CD8-positive, alpha-beta memory T cell (primary cell): ENCODE data around the gene IL5. TPM values are rescaled to one million over a fixed set of nuclear protein-coding genes. Genes with fewer than 3 reads are reported as not detected.

ENCODE experiments used
- CTCF ChIA-PET: fragments of 350-600 bp; sonication (Branson Sonifier 250); formaldehyde crosslinking; loops from one replicate; lab custom pipeline; 2021; ENCODE audit warnings: antibody characterized with exemption; lab: Charles Lee
- POLR2A ChIA-PET: fragments of 350-600 bp; sonication (Branson Sonifier 250); formaldehyde crosslinking; loops from one replicate; lab custom pipeline; 2021; ENCODE audit warnings: antibody characterized with exemption; lab: Charles Lee
- DNase-seq, 5 donors: peaks; one replicate each; pipeline versions ENCODE4 v3.0.0 to v3.0.0-alpha.2; 2020 to 2022; ENCODE audit warnings: mixed read lengths in 1 of 5
- H3K27ac ChIP-seq: one replicate; pipeline ENCODE4 v1.7.0; 2013; ENCODE audit warnings: low read depth, mild to moderate bottlenecking, low read length, moderate library complexity
- H3K27me3 ChIP-seq: 2 replicates; pipeline ENCODE4 v1.7.0; 2013; ENCODE audit warnings: low read length, mild to moderate bottlenecking; ENCODE audit not compliant: insufficient read depth, poor library complexity, severe bottlenecking
- H3K36me3 ChIP-seq: 2 replicates; pipeline ENCODE4 v1.7.0; 2013; ENCODE audit warnings: mild to moderate bottlenecking, low read length, moderate library complexity; ENCODE audit not compliant: insufficient read depth
- H3K4me1 ChIP-seq: 2 replicates; pipeline ENCODE4 v1.7.0; 2013; ENCODE audit warnings: mild to moderate bottlenecking, low read length, moderate library complexity; ENCODE audit not compliant: insufficient read depth
- H3K4me3 ChIP-seq: 2 replicates; pipeline ENCODE4 v1.7.0; 2013; ENCODE audit warnings: mild to moderate bottlenecking, low read length
- H3K9me3 ChIP-seq: 2 replicates; pipeline ENCODE4 v1.7.0; 2013; ENCODE audit warnings: mild to moderate bottlenecking, low read length
- H3K27ac Mint-ChIP-seq, 8 donors: one replicate each; pipeline ENCODE4 v1.8.0; 2020 to 2021; ENCODE audit warnings: mixed read lengths in 8 of 8, mild to moderate bottlenecking in 6 of 8, inconsistent platforms in 3 of 8, moderate library complexity in 3 of 8
- H3K27me3 Mint-ChIP-seq, 2 donors: one replicate each; pipeline ENCODE4 v1.8.0; 2020 to 2021; ENCODE audit warnings: mixed read lengths in 2 of 2, mild to moderate bottlenecking in 1 of 2, moderate library complexity in 1 of 2
- H3K36me3 Mint-ChIP-seq, 3 donors: one replicate each; pipeline ENCODE4 v1.8.0; 2020 to 2021; ENCODE audit warnings: mixed read lengths in 3 of 3, inconsistent platforms in 1 of 3, mild to moderate bottlenecking in 1 of 3
- H3K4me1 Mint-ChIP-seq, 3 donors: one replicate each; pipeline ENCODE4 v1.8.0; 2020 to 2021; ENCODE audit warnings: mixed read lengths in 3 of 3, inconsistent platforms in 1 of 3, mild to moderate bottlenecking in 1 of 3
- H3K4me3 Mint-ChIP-seq, 7 donors: one replicate each; pipeline ENCODE4 v1.8.0; 2020 to 2021; ENCODE audit warnings: mixed read lengths in 7 of 7, mild to moderate bottlenecking in 6 of 7, moderate library complexity in 4 of 7, inconsistent platforms in 2 of 7
- H3K9me3 Mint-ChIP-seq, 5 donors: one replicate each; pipeline ENCODE4 v1.8.0; 2020 to 2022; ENCODE audit warnings: mixed read lengths in 5 of 5, mild to moderate bottlenecking in 3 of 5, moderate library complexity in 2 of 5, inconsistent platforms in 1 of 5
- polyA plus RNA-seq: library from polyadenylated mRNA; unstranded; fragments of 300-500 nt; fragmentation: Illumina TruSeq; gene quantifications from one replicate; pipeline ENCODE4 v1.2.3, GENCODE V29; 2021
- total RNA-seq, 2 experiments: library from RNA; stranded (reverse); gene quantifications; one replicate each; pipeline ENCODE4 v1.2.3, GENCODE V29; 2021

The IL5 gene
- total and polyA plus RNA-seq, 3 experiments from 2014 or later = 83.0 to 84.3 TPM; not detected in 1

- Mint-ChIP-seq H3K27ac (peak overlapping the region; percentile 96 to 100 (median 99)), H3K9me3 (no peaks in the 10 kb centered on the region), H3K4me3 (peak overlapping the region; percentile 88 to 99 (median 97)), H3K4me1 (peaks cover 68 to 84% (median 76%) of the 10 kb centered on the region in 3 donors), H3K36me3 (peaks cover 0 to 4% (median 0%) of the 10 kb centered on the region in 3 donors), H3K27me3 (peaks cover 0 to 1% of the 10 kb centered on the region in 2 donors)
- Histone ChIP-seq H3K27ac (peak overlapping the region; percentile 82), H3K36me3 (no peaks in the 10 kb centered on the region), H3K4me1 (peaks cover 71% of the 10 kb centered on the region), H3K4me3 (peak overlapping the region; percentile 79), H3K27me3 (no peaks in the 10 kb centered on the region), H3K9me3 (no peaks in the 10 kb centered on the region)
- DNase-seq = peak in 4 of 5 donors; percentile 50 to 75 (median 63)
- CTCF ChIA-PET = interaction anchor here (0.8 to 14.5 kb wide), 18 partner anchors 9 to 368 kb away, joined by 3 to 299 read pairs (median 8); no protein-coding TSS in a partner anchor
- POLR2A ChIA-PET = interaction anchor here (0.5 to 4.0 kb wide), 23 partner anchors 9 to 1680 kb away, joined by 3 to 36 read pairs (median 6); partner anchors contain the start of genes KIF3A, RAD50 and SLC22A5
Measured at GRCh38 chr5:132496631-132497487, 46.5 kb downstream of the IL5 start.

GRCh38 chr5:132496191-132496630, 47.1 kb downstream of the IL5 start:
- peak; percentile 81 to 92 (median 86) for DNase-seq
- no peaks in the 10 kb centered on the region for H3K27me3 ChIP-seq
- H3K4me3 ChIP-seq = peak overlapping the region; percentile 79
- Mint-ChIP-seq H3K36me3 (peaks cover 0 to 6% (median 0%) of the 10 kb centered on the region in 3 donors), H3K4me1 (peaks cover 72 to 89% (median 80%) of the 10 kb centered on the region in 3 donors), H3K4me3 (peak overlapping the region; percentile 88 to 99 (median 97)), H3K9me3 (no peaks in the 10 kb centered on the region), H3K27ac (peak overlapping the region; percentile 96 to 100 (median 99)), H3K27me3 (peaks cover 0 to 2% of the 10 kb centered on the region in 2 donors)
- peak overlapping the region; percentile 82 for H3K27ac ChIP-seq
- CTCF ChIA-PET = interaction anchor here (1.1 to 14.5 kb wide), 18 partner anchors 8 to 369 kb away, joined by 3 to 299 read pairs (median 6); partner anchors contain the start of gene SLC22A5
- H3K4me1 ChIP-seq = peaks cover 75% of the 10 kb centered on the region
- no peaks in the 10 kb centered on the region for H3K36me3 ChIP-seq
- no peaks in the 10 kb centered on the region for H3K9me3 ChIP-seq
- POLR2A ChIA-PET = interaction anchor here (0.5 to 4.0 kb wide), 25 partner anchors 9 to 1681 kb away, joined by 3 to 36 read pairs (median 6); partner anchors contain the start of genes KIF3A, RAD50 and SLC22A5

GRCh38 chr5:132495667-132496190, 47.6 kb downstream of the IL5 start:
- peak overlapping the region; percentile 88 to 99 (median 97) for H3K4me3 Mint-ChIP-seq
- peak overlapping the region; percentile 82 for H3K27ac ChIP-seq
- ChIA-PET CTCF (interaction anchor here (1.1 to 14.5 kb wide), 19 partner anchors 8 to 369 kb away, joined by 3 to 299 read pairs (median 6); partner anchors contain the start of gene SLC22A5), POLR2A (interaction anchor here (0.7 to 4.0 kb wide), 23 partner anchors 8 to 1682 kb away, joined by 3 to 36 read pairs (median 7); partner anchors contain the start of genes KIF3A, RAD50 and SLC22A5)
- H3K9me3 ChIP-seq = no peaks in the 10 kb centered on the region
- H3K27ac Mint-ChIP-seq = peak overlapping the region; percentile 96 to 100 (median 98)
- H3K36me3 Mint-ChIP-seq = peaks cover 0 to 8% (median 0%) of the 10 kb centered on the region in 3 donors
- H3K27me3 ChIP-seq = no peaks in the 10 kb centered on the region
- peaks cover 72% of the 10 kb centered on the region for H3K4me1 ChIP-seq
- H3K9me3 Mint-ChIP-seq = no peaks in the 10 kb centered on the region
- peaks cover 67 to 84% (median 78%) of the 10 kb centered on the region in 3 donors for H3K4me1 Mint-ChIP-seq
- no peaks in the 10 kb centered on the region for H3K36me3 ChIP-seq
- peak overlapping the region; percentile 79 for H3K4me3 ChIP-seq
- H3K27me3 Mint-ChIP-seq = peaks cover 0 to 2% of the 10 kb centered on the region in 2 donors
- DNase-seq = peak; percentile 50 to 76 (median 63)

GRCh38 chr5:132493821-132494220, 49.5 kb downstream of the IL5 start:
- H3K27ac ChIP-seq = peak overlapping the region; percentile 82
- no peaks in the 10 kb centered on the region for H3K27me3 ChIP-seq
- H3K36me3 ChIP-seq = peaks cover 11% of the 10 kb centered on the region
- Mint-ChIP-seq H3K9me3 (no peaks in the 10 kb centered on the region), H3K4me3 (peak overlapping the region; percentile 3 to 88 (median 74)), H3K27me3 (peaks cover 0 to 10% of the 10 kb centered on the region in 2 donors), H3K4me1 (peaks cover 52 to 68% (median 63%) of the 10 kb centered on the region in 3 donors), H3K36me3 (peaks cover 4 to 23% (median 12%) of the 10 kb centered on the region in 3 donors), H3K27ac (peak overlapping the region; percentile 93 to 100 (median 98))
- H3K9me3 ChIP-seq = no peaks in the 10 kb centered on the region
- H3K4me1 ChIP-seq = peaks cover 60% of the 10 kb centered on the region
- ChIA-PET CTCF (interaction anchor here (1.2 to 14.5 kb wide), 6 partner anchors 9 to 107 kb away, joined by 3 to 222 read pairs (median 18); no protein-coding TSS in a partner anchor), POLR2A (interaction anchor here (2.1 kb wide), 1 partner anchor 79 kb away, joined by 7 read pairs; no protein-coding TSS in a partner anchor)
- no peak for DNase-seq
- no peak overlapping the region for H3K4me3 ChIP-seq

GRCh38 chr5:132493241-132493640, 50.1 kb downstream of the IL5 start:
- no peaks in the 10 kb centered on the region for H3K9me3 Mint-ChIP-seq
- Histone ChIP-seq H3K4me3 (no peak overlapping the region), H3K27ac (no peak overlapping the region), H3K4me1 (peaks cover 66% of the 10 kb centered on the region), H3K9me3 (no peaks in the 10 kb centered on the region), H3K36me3 (peaks cover 17% of the 10 kb centered on the region), H3K27me3 (no peaks in the 10 kb centered on the region)
- peaks cover 0 to 10% of the 10 kb centered on the region in 2 donors for H3K27me3 Mint-ChIP-seq
- CTCF ChIA-PET = interaction anchor here (0.7 to 14.5 kb wide), 7 partner anchors 8 to 107 kb away, joined by 3 to 222 read pairs (median 7); no protein-coding TSS in a partner anchor
- POLR2A ChIA-PET = interaction anchor here (0.6 kb wide), 1 partner anchor 60 kb away, joined by 3 read pairs; no protein-coding TSS in a partner anchor
- no peak for DNase-seq
- peak overlapping the region; percentile 93 to 100 (median 98) for H3K27ac Mint-ChIP-seq
- H3K4me1 Mint-ChIP-seq = peaks cover 52 to 67% (median 65%) of the 10 kb centered on the region in 3 donors
- H3K4me3 Mint-ChIP-seq = peak overlapping the region in 3 of 7 donors; percentile 3 to 88 (median 32)
- H3K36me3 Mint-ChIP-seq = peaks cover 7 to 29% (median 17%) of the 10 kb centered on the region in 3 donors

- H3K36me3 Mint-ChIP-seq = peaks cover 13 to 36% (median 24%) of the 10 kb centered on the region in 3 donors
- peak overlapping the region; percentile 88 to 96 (median 91) for H3K4me3 Mint-ChIP-seq
- Histone ChIP-seq H3K9me3 (no peaks in the 10 kb centered on the region), H3K27ac (no peak overlapping the region), H3K4me3 (no peak overlapping the region), H3K36me3 (peaks cover 24% of the 10 kb centered on the region), H3K27me3 (no peaks in the 10 kb centered on the region), H3K4me1 (peaks cover 67% of the 10 kb centered on the region)
- DNase-seq = no peak
- CTCF ChIA-PET = interaction anchor here (0.7 to 14.5 kb wide), 16 partner anchors 8 to 220 kb away, joined by 3 to 222 read pairs (median 30); no protein-coding TSS in a partner anchor
- peaks cover 58 to 71% (median 67%) of the 10 kb centered on the region in 3 donors for H3K4me1 Mint-ChIP-seq
- POLR2A ChIA-PET = interaction anchor here (0.6 to 7.3 kb wide), 6 partner anchors 14 to 123 kb away, joined by 3 to 104 read pairs (median 48); partner anchors contain the start of gene SLC22A5
- H3K27ac Mint-ChIP-seq = peak overlapping the region; percentile 97 to 100 (median 98)
- H3K9me3 Mint-ChIP-seq = no peaks in the 10 kb centered on the region
- H3K27me3 Mint-ChIP-seq = peaks cover 0 to 10% of the 10 kb centered on the region in 2 donors
Measured at GRCh38 chr5:132492386-132493125, 50.8 kb downstream of the IL5 start.
